ENCODE data around the gene TNK1. TPM values are rescaled to one million over a fixed set of nuclear protein-coding genes. Genes with fewer than 3 reads are reported as not detected.

TNK1 gene
- total and polyA plus RNA-seq, 9 of the 15 experiments (the other 6 are each of a cell fraction or from before 2014, with no cell fraction given) = 0.28 to 5.2 (median 2.1) TPM

- no peak for TF ChIP-seq ARID3A (IDR thresholded peaks at IDR 0.05; ENCODE audit: borderline replicate concordance, low read depth, low read length)
- TF ChIP-seq RBFOX2 (IDR thresholded peaks at IDR 0.05; ENCODE audit: low read depth, low read length) = peak; percentile 67
- TF ChIP-seq FOSL1 (tag; conservative IDR thresholded peaks at IDR 0.05) = peak; percentile 77
- TF ChIP-seq ZNF639 (CRISPR knock-in tag; conservative IDR thresholded peaks at IDR 0.05 in 1 of 2, IDR thresholded peaks at IDR 0.05 in 1 of 2) = peak in 1 of 2 experiments; percentile 67; a peak in 2 of 4 replicates
- peak; percentile 38 for TF ChIP-seq NEUROD1 (IDR thresholded peaks at IDR 0.05; ENCODE audit: borderline replicate concordance, low read depth, low read length, partially characterized antibody)
- TF ChIP-seq ZNF134 (CRISPR knock-in tag; conservative IDR thresholded peaks at IDR 0.05) = no peak
- peak; percentile 14 for TF ChIP-seq TBP (optimal IDR thresholded peaks at IDR 0.05; ENCODE audit: low read depth, low read length)
- TF ChIP-seq NRF1 (conservative IDR thresholded peaks at IDR 0.05 in 1 of 2, IDR thresholded peaks at IDR 0.05 in 1 of 2) = peak; percentile 65 to 69
- 0 out of 2 replicates have a peak, but pooled peaks have one; percentile 23 for TF ChIP-seq RNF2 (IDR thresholded peaks at IDR 0.05)
- 0 out of 2 replicates have a peak, but pooled peaks have one; percentile 28 for TF ChIP-seq SP1 (CRISPR knock-in tag; IDR thresholded peaks at IDR 0.05)
- TF ChIP-seq CHD7 (IDR thresholded peaks at IDR 0.05; ENCODE audit: low read depth, low read length) = no peak
- peak in 1 of 2 experiments; percentile 15; a peak in 1 of 4 replicates for TF ChIP-seq HDAC1 (IDR thresholded peaks at IDR 0.05)
These were observed 29.0 kb upstream of the TNK1 start, which contains the start of gene KCTD11 (continued) for GRCh38 chr17:7351665-7352502.
